ENCODE data around the gene OR51A2.
"Not testable (repeated sequence)": the region's sequence is repeated elsewhere in the genome, so short reads cannot be mapped to it uniquely, and the experiment has no call there.

The OR51A2 gene

GRCh38 chr11:4955613-4956012, at the start of gene OR51A2:
OR51A2 (minus strand) TSS chr11:4955713; CDS start chr11:4955713, 0 bp downstream.
- not testable (repeated sequence) for DNase-seq (ENCODE audit: low spot score)

- DNase-seq (ENCODE audit: low spot score): peak; percentile 14
Measured at GRCh38 chr11:5004424-5005274, 49.1 kb upstream of the OR51A2 start.

GRCh38 chr11:4994551-4994950, 39.0 kb upstream of the OR51A2 start, which contains the start of gene OR51L1:
OR51L1 (plus strand) TSS chr11:4994851; CDS start chr11:4998983, 4,132 bp downstream.
- DNase-seq (ENCODE audit: low spot score): no peak

- DNase-seq (ENCODE audit: low spot score): no peak
Measured at GRCh38 chr11:4991060-4991459, 35.5 kb upstream of the OR51A2 start.

- DNase-seq (ENCODE audit: low spot score): no peak
Measured at GRCh38 chr11:4983841-4984240, 28.3 kb upstream of the OR51A2 start.

- no peak for DNase-seq (ENCODE audit: low spot score)
Measured at GRCh38 chr11:4982678-4983077, 27.2 kb upstream of the OR51A2 start.

GRCh38 chr11:4979036-4979435, 23.5 kb upstream of the OR51A2 start:
- no peak for DNase-seq (ENCODE audit: low spot score)

GRCh38 chr11:4975436-4975835, 19.9 kb upstream of the OR51A2 start:
- DNase-seq (ENCODE audit: low spot score): no peak

- DNase-seq (ENCODE audit: low spot score): no peak
Measured at GRCh38 chr11:4962816-4963215, 7.3 kb upstream of the OR51A2 start.

- no peak for DNase-seq (ENCODE audit: low spot score)
Measured at GRCh38 chr11:4960877-4961276, 5.4 kb upstream of the OR51A2 start.

GRCh38 chr11:4957396-4957795, 1.9 kb upstream of the OR51A2 start:
- no peak for DNase-seq (ENCODE audit: low spot score)

GRCh38 chr11:4947505-4947904, 8.0 kb downstream of the OR51A2 start, which contains the start of gene OR51A4:
OR51A4 (minus strand) TSS chr11:4947605; CDS start chr11:4947100, 505 bp downstream.
- DNase-seq (ENCODE audit: low spot score): no peak

GRCh38 chr11:4936745-4937144, 18.8 kb downstream of the OR51A2 start:
- DNase-seq (ENCODE audit: low spot score): no peak

- no peak for DNase-seq (ENCODE audit: low spot score)
Measured at GRCh38 chr11:4932751-4933150, 22.8 kb downstream of the OR51A2 start.

GRCh38 chr11:4926608-4927007, 28.9 kb downstream of the OR51A2 start:
- DNase-seq (ENCODE audit: low spot score): no peak

- DNase-seq (ENCODE audit: low spot score): no peak
Measured at GRCh38 chr11:4924239-4924638, 31.3 kb downstream of the OR51A2 start, which contains the start of gene OR51G1. OR51G1 (minus strand) TSS chr11:4924339; CDS start chr11:4924339, 0 bp downstream.

GRCh38 chr11:4922304-4922703, 33.2 kb downstream of the OR51A2 start:
- no peak for DNase-seq (ENCODE audit: low spot score)

- no peak for DNase-seq (ENCODE audit: low spot score)
Measured at GRCh38 chr11:4921796-4922195, 33.7 kb downstream of the OR51A2 start.

GRCh38 chr11:4919250-4919649, 36.3 kb downstream of the OR51A2 start, which contains the start of gene OR51G2:
OR51G2 (minus strand) TSS chr11:4919350; CDS start chr11:4915663, 3,687 bp downstream.
- DNase-seq (ENCODE audit: low spot score): no peak

GRCh38 chr11:4916581-4916980, 38.9 kb downstream of the OR51A2 start:
- DNase-seq (ENCODE audit: low spot score): no peak

All from COLO829 (cell line).